Measurements from ENCODE around the gene TRDMT1. TPM values are rescaled to one million over a fixed set of nuclear protein-coding genes. Genes with fewer than 3 reads are reported as not detected.

The TRDMT1 gene
- polyA plus RNA-seq, 1 donor (not counting 4 experiments of a cell fraction or from before 2014, with no cell fraction given) = 6.6 TPM

DNA sequence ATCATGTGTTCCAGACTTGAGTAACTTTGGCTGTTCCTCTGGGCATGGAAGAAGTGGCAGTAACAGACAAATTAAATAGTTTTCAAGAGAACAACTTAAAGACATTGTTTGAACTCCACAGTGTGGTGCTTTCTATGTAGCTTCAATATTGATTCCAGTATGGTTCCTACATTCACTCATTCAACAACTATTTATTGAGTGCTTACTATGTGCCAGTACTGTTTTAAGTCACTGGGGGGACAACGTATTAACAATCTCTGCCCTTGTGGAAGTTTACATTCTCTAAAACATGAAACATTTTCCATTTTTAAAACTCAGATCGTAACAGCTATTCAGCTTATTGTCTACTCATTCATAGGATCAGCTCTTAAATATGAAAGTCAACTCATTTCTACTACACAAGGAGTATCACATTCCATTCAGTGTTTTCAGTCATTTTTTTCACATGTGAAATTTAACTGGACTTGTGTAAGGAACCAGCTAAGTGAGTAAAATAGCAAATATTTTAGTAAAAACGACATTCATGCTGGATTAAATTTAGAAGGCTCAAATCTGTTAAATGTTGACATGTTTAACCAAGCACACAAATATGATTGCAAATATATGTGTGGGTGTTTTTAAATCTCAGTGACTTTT lies 58.3 kb downstream of the TRDMT1 start:
- no peaks in the 10 kb centered on the region for H4K20me1 ChIP-seq (ENCODE audit: control insufficient read depth, extremely low read depth, insufficient read depth, low read length)
- H3K9me3 ChIP-seq (ENCODE audit: control insufficient read depth, low read depth, low read length) = no peaks in the 10 kb centered on the region
- DNase-seq (ENCODE audit: low read depth, low spot score) = no peak
- H3K27ac ChIP-seq (ENCODE audit: control insufficient read depth, insufficient read depth, low read length) = no peak overlapping the region
- H3K9me1 ChIP-seq (ENCODE audit: control insufficient read depth, extremely low read depth, insufficient read depth, low read length) = no peaks in the 10 kb centered on the region
- H3K4me1 ChIP-seq (ENCODE audit: control insufficient read depth, extremely low read depth, insufficient read depth, low read length) = no peaks in the 10 kb centered on the region
- H3K4me3 ChIP-seq (ENCODE audit: control insufficient read depth in 2 of 3, extremely low read depth in 1 of 3, insufficient read depth in 2 of 3, low read depth in 1 of 3, low read length in 3 of 3) = no peak overlapping the region
- no peak for TF ChIP-seq EZH2 (IDR thresholded peaks at IDR 0.05; ENCODE audit: low read length)
- TF ChIP-seq, protein P1, sequence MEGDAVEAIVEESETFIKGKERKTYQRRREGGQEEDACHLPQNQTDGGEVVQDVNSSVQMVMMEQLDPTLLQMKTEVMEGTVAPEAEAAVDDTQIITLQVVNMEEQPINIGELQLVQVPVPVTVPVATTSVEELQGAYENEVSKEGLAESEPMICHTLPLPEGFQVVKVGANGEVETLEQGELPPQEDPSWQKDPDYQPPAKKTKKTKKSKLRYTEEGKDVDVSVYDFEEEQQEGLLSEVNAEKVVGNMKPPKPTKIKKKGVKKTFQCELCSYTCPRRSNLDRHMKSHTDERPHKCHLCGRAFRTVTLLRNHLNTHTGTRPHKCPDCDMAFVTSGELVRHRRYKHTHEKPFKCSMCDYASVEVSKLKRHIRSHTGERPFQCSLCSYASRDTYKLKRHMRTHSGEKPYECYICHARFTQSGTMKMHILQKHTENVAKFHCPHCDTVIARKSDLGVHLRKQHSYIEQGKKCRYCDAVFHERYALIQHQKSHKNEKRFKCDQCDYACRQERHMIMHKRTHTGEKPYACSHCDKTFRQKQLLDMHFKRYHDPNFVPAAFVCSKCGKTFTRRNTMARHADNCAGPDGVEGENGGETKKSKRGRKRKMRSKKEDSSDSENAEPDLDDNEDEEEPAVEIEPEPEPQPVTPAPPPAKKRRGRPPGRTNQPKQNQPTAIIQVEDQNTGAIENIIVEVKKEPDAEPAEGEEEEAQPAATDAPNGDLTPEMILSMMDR (optimal IDR thresholded peaks at IDR 0.05 in 1 of 3, IDR thresholded peaks at IDR 0.05 in 1 of 3, conservative IDR thresholded peaks at IDR 0.05 in 1 of 3; ENCODE audit: extremely low read depth in 1 of 3, insufficient read depth in 2 of 3, low read length in 3 of 3) = no peak
- H3K9ac ChIP-seq (ENCODE audit: control insufficient read depth, extremely low read depth, insufficient read depth, low read length) = no peak overlapping the region
- no peaks in the 10 kb centered on the region for H3K36me3 ChIP-seq (ENCODE audit: control insufficient read depth in 2 of 2, extremely low read depth in 1 of 2, insufficient read depth in 2 of 2, low read length in 2 of 2)
- no peaks in the 10 kb centered on the region for H3K27me3 ChIP-seq (ENCODE audit: control insufficient read depth, extremely low read depth, insufficient read depth, low read length)
- no peak for FAIRE-seq
- no peak overlapping the region for H2AFZ ChIP-seq (ENCODE audit: control insufficient read depth, low read length)
- H3K79me2 ChIP-seq (ENCODE audit: control insufficient read depth, insufficient read depth, low read length) = no peaks in the 10 kb centered on the region
- H3K4me2 ChIP-seq (ENCODE audit: control insufficient read depth, extremely low read depth, insufficient read depth, low read depth, low read length) = no peak overlapping the region
- dilution Hi-C loops (cut with MboI; ENCODE audit: extremely low pct_ligation_motif_present, low sequenced_read_pairs) = loop anchor here (10.0 kb wide), 1 partner anchor 288 kb away; no protein-coding TSS in a partner anchor

DNA sequence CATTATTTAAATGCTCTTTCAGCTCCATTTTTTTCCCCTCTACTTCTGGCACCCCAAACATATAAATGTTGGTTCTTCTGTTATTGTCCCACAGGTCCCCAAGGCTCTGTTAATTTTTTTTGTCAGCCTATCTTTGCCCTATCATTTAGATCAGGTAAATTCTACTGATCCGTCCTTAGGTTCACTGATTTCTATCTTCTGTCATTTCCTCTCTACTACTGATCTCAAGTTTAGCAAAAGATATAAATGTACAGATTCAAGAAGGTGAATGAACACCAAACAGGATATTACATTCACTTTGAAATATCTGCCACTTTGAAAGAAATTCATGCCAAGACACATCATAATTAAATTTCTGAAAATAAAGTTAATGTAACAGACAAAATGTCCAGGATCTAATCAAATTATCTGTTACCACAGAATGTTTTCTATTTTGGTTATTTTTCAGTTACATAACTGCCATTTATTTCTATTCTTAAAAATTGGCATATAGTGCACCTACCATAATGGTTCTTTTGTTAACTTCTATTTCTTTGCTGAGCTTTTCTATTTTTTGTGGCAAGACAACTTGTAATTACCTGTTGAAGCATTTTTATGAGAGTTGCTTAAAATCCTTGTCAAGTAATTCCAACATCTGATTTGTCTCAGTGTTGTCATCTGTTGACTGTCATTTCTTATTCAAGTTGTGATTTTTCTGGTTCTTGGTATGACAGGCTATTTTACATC lies 59.8 kb downstream of the TRDMT1 start:
- Histone ChIP-seq H3K79me2 (ENCODE audit: control insufficient read depth, insufficient read depth, low read length) (no peaks in the 10 kb centered on the region), H3K36me3 (ENCODE audit: control insufficient read depth in 2 of 2, extremely low read depth in 1 of 2, insufficient read depth in 2 of 2, low read length in 2 of 2) (no peaks in the 10 kb centered on the region), H3K4me1 (ENCODE audit: control insufficient read depth, extremely low read depth, insufficient read depth, low read length) (no peaks in the 10 kb centered on the region), H3K9ac (ENCODE audit: control insufficient read depth, extremely low read depth, insufficient read depth, low read length) (no peak overlapping the region), H3K27me3 (ENCODE audit: control insufficient read depth, extremely low read depth, insufficient read depth, low read length) (no peaks in the 10 kb centered on the region), H3K9me3 (ENCODE audit: control insufficient read depth, low read depth, low read length) (no peaks in the 10 kb centered on the region), H3K27ac (ENCODE audit: control insufficient read depth, insufficient read depth, low read length) (no peak overlapping the region), H3K9me1 (ENCODE audit: control insufficient read depth, extremely low read depth, insufficient read depth, low read length) (no peaks in the 10 kb centered on the region), H3K4me2 (ENCODE audit: control insufficient read depth, extremely low read depth, insufficient read depth, low read depth, low read length) (no peak overlapping the region), H4K20me1 (ENCODE audit: control insufficient read depth, extremely low read depth, insufficient read depth, low read length) (no peaks in the 10 kb centered on the region), H2AFZ (ENCODE audit: control insufficient read depth, low read length) (no peak overlapping the region), H3K4me3 (ENCODE audit: control insufficient read depth in 2 of 3, extremely low read depth in 1 of 3, insufficient read depth in 2 of 3, low read depth in 1 of 3, low read length in 3 of 3) (no peak overlapping the region)
- no peak for TF ChIP-seq EZH2 (IDR thresholded peaks at IDR 0.05; ENCODE audit: low read length)
- TF ChIP-seq, protein P1 (optimal IDR thresholded peaks at IDR 0.05 in 1 of 3, IDR thresholded peaks at IDR 0.05 in 1 of 3, conservative IDR thresholded peaks at IDR 0.05 in 1 of 3; ENCODE audit: extremely low read depth in 1 of 3, insufficient read depth in 2 of 3, low read length in 3 of 3) = no peak
- FAIRE-seq = no peak
- no peak for DNase-seq (ENCODE audit: low read depth, low spot score)
- dilution Hi-C loops (cut with MboI; ENCODE audit: extremely low pct_ligation_motif_present, low sequenced_read_pairs) = loop anchor here (10.0 kb wide), 1 partner anchor 287 kb away; no protein-coding TSS in a partner anchor

Measured in keratinocyte (primary cell).